IMR-90 (cell line): ENCODE measurements around the gene OR10W1. TPM values are rescaled to one million over a fixed set of nuclear protein-coding genes. Genes with fewer than 3 reads are reported as not detected.

Experiments used
- ATAC-seq: fragments of 200-7000 bp; cut with Tn5 transposase; 2 replicates; pipeline ENCODE4 v1.9.1; 2020; ENCODE audit warnings: low read depth, mild to moderate bottlenecking, moderate library complexity
- BruUV-seq: library from RNA; stranded (reverse); fragments of 400-500 nt; replicated peaks from 2 replicates; lab custom pipeline; 2021; lab: Mats Ljungman, UMichigan
- CTCF ChIA-PET: fragments of 300-600 bp; formaldehyde crosslinking; extraction: SDS; loops from one replicate; lab custom pipeline; 2021; ENCODE audit warnings: antibody characterized with exemption; lab: Yijun Ruan, JAX
- POLR2A ChIA-PET: fragments of 300-600 bp; sonication (Branson Sonifier 250); formaldehyde crosslinking; loops from one replicate; lab custom pipeline; 2022; ENCODE audit warnings: antibody characterized with exemption; ENCODE audit not compliant: unreplicated experiment; lab: Charles Lee
- DNase-seq: peaks from one replicate; pipeline ENCODE4 v3.0.0; 2013
- H2AFZ ChIP-seq: replicated peaks from 2 replicates; pipeline ENCODE3; 2013; ENCODE audit warnings: low read length, mild to moderate bottlenecking; ENCODE audit not compliant: poor library complexity
- H2AK5ac ChIP-seq: 2 replicates; pipeline ENCODE4 v1.6.1; 2013; ENCODE audit warnings: low read depth, low read length, inconsistent platforms
- H2AK9ac ChIP-seq: replicated peaks from 2 replicates; pipeline ENCODE3; 2013; ENCODE audit warnings: mild to moderate bottlenecking, low read depth, low read length, moderate library complexity; ENCODE audit not compliant: poor library complexity
- H2BK120ac ChIP-seq: 2 replicates; pipeline ENCODE4 v1.6.1; 2013; ENCODE audit warnings: low read depth, low read length, inconsistent platforms
- H2BK15ac ChIP-seq: 3 replicates; pipeline ENCODE4 v1.6.1; 2013; ENCODE audit warnings: low read depth, low read length, inconsistent platforms
- H2BK20ac ChIP-seq: 2 replicates; pipeline ENCODE4 v1.6.1; 2013; ENCODE audit warnings: low read depth, mild to moderate bottlenecking, inconsistent platforms, low read length, moderate library complexity
- H2BK5ac ChIP-seq: 2 replicates; pipeline ENCODE4 v1.6.1; 2013; ENCODE audit warnings: mild to moderate bottlenecking, low read depth, low read length, inconsistent platforms; ENCODE audit not compliant: poor library complexity, severe bottlenecking
- H3K14ac ChIP-seq: replicated peaks from 2 replicates; pipeline ENCODE4 v1.6.1; 2013; ENCODE audit warnings: low read depth, low read length, inconsistent platforms
- H3K18ac ChIP-seq: 2 replicates; pipeline ENCODE4 v1.6.1; 2013; ENCODE audit warnings: low read depth, low read length, control low read depth
- H3K23ac ChIP-seq: 2 replicates; pipeline ENCODE4 v1.6.1; 2013; ENCODE audit warnings: low read depth, low read length, inconsistent platforms
- H3K27ac ChIP-seq: 2 replicates; pipeline ENCODE4 v1.5.1; 2013; ENCODE audit warnings: mild to moderate bottlenecking, control low read depth, low read length; ENCODE audit not compliant: insufficient read depth
- H3K27me3 ChIP-seq: 2 replicates; pipeline ENCODE4 v1.6.1; 2013; ENCODE audit warnings: low read length; ENCODE audit not compliant: control insufficient read depth, insufficient read depth
- H3K36me3 ChIP-seq: 2 replicates; pipeline ENCODE4 v1.6.1; 2013; ENCODE audit warnings: low read length, mixed read lengths; ENCODE audit not compliant: control insufficient read depth, insufficient read depth
- H3K4ac ChIP-seq: 2 replicates; pipeline ENCODE4 v1.6.1; 2013; ENCODE audit warnings: low read depth, low read length, inconsistent platforms
- H3K4me1 ChIP-seq: 2 replicates; pipeline ENCODE4 v1.6.1; 2013; ENCODE audit warnings: low read length, mixed read lengths; ENCODE audit not compliant: control insufficient read depth, insufficient read depth
- H3K4me2 ChIP-seq: 2 replicates; pipeline ENCODE4 v1.6.1; 2013; ENCODE audit warnings: low read depth, mild to moderate bottlenecking, control low read depth, low read length, moderate library complexity
- H3K4me3 ChIP-seq: 2 replicates; pipeline ENCODE4 v1.5.1; 2013; ENCODE audit warnings: low read depth, mild to moderate bottlenecking, control low read depth, low read length, moderate library complexity; ENCODE audit not compliant: insufficient read depth
- H3K56ac ChIP-seq: 2 replicates; pipeline ENCODE4 v1.6.1; 2013; ENCODE audit warnings: low read length, inconsistent platforms; ENCODE audit not compliant: insufficient read depth; ENCODE audit errors: extremely low read depth
- H3K79me1 ChIP-seq, 2 experiments: 2 replicates each; pipeline ENCODE4 v1.6.1; 2013; ENCODE audit warnings: low read length in 2 of 2, inconsistent platforms in 1 of 2, low read depth in 1 of 2
- H3K9ac ChIP-seq: 2 replicates; pipeline ENCODE4 v1.6.1; 2013; ENCODE audit warnings: low read depth, low read length, control low read depth
- H3K9me1 ChIP-seq: 2 replicates; pipeline ENCODE4 v1.6.1; 2013; ENCODE audit warnings: low read length, inconsistent platforms; ENCODE audit not compliant: insufficient read depth
- H3K9me3 ChIP-seq: 2 replicates; pipeline ENCODE4 v1.6.1; 2013; ENCODE audit warnings: low read length; ENCODE audit not compliant: control insufficient read depth, insufficient read depth
- H4K20me1 ChIP-seq: 2 replicates; pipeline ENCODE4 v1.6.1; 2013; ENCODE audit warnings: low read length, inconsistent platforms; ENCODE audit not compliant: insufficient read depth
- H4K5ac ChIP-seq: 2 replicates; pipeline ENCODE4 v1.6.1; 2013; ENCODE audit warnings: mild to moderate bottlenecking, low read depth, low read length, control low read depth
- H4K8ac ChIP-seq, 2 experiments: 2 replicates each; pipeline ENCODE4 v1.6.1; 2013; ENCODE audit warnings: low read depth in 2 of 2, low read length in 2 of 2, control low read depth in 1 of 2, inconsistent platforms in 1 of 2
- H4K91ac ChIP-seq: 2 replicates; pipeline ENCODE4 v1.6.1; 2013; ENCODE audit warnings: low read depth, low read length, inconsistent platforms; ENCODE audit not compliant: insufficient read depth
- CEBPB ChIP-seq: IDR thresholded peaks from 2 replicates; pipeline ENCODE4 v1.6.1; 2012; ENCODE audit warnings: low read depth, low read length, improper control_type of control experiment
- CHD1 ChIP-seq: IDR thresholded peaks from 2 replicates; pipeline ENCODE4 v1.6.1; 2012; ENCODE audit warnings: low read depth, low read length, improper control_type of control experiment
- RCOR1 ChIP-seq: IDR thresholded peaks from 2 replicates; pipeline ENCODE4 v1.6.1; 2012; ENCODE audit warnings: mild to moderate bottlenecking, low read length, improper control_type of control experiment; ENCODE audit not compliant: insufficient replicate concordance
- WGBS, 2 experiments: methylation state at CpG; one replicate each; pipeline versions ENCODE4 v1.1.5 to v1.1.7; 2013; ENCODE audit warnings: missing lambda C conversion rate in 2 of 2; ENCODE audit not compliant: insufficient read length in 1 of 2; ENCODE audit errors: extremely low coverage in 2 of 2; 5-methylcytosine and 5-hydroxymethylcytosine counted together
- dilution Hi-C: fragments of 300-500 bp; cut with HindIII; formaldehyde crosslinking; loops from one replicate; pipeline ENCODE4 v1.14.3; 2018; ENCODE audit warnings: low sequenced_read_pairs; ENCODE audit not compliant: unreplicated experiment
- in situ Hi-C: fragments of 300-500 bp; cut with MboI; formaldehyde crosslinking; loops from 3 replicates; pipeline ENCODE4 v1.14.3; 2019; ENCODE audit warnings: low sequenced_read_pairs, inconsistent platforms, mixed read lengths
- intact Hi-C: fragments of 100-400 bp; cut with micrococcal nuclease; formaldehyde crosslinking; loops from 2 replicates; pipeline ENCODE4 v1.10.0; 2022
- polyA plus RNA-seq, 3 experiments: library from polyadenylated mRNA; depleted of rRNA; stranded (reverse); fragments of >200 nt; gene quantifications; 2 replicates each; pipeline ENCODE4 v1.2.3, GENCODE V29; 2012; ENCODE audit warnings: low replicate concordance in 1 of 3
- total RNA-seq: library from RNA; depleted of rRNA; stranded (reverse); fragments of >200 nt; gene quantifications from 2 replicates; pipeline ENCODE4 v1.2.3, GENCODE V29; 2012

OR10W1 gene
- total and polyA plus RNA-seq, 2 of the 4 experiments (the other 2 are of a cell fraction), result not detected

- Histone ChIP-seq H3K27me3 (no peaks in the 10 kb centered on the region), H3K23ac (no peak overlapping the region), H3K27ac (no peak overlapping the region), H3K4me2 (no peak overlapping the region), H2AK5ac (no peak overlapping the region), H4K5ac (no peak overlapping the region), H3K4me1 (peaks cover 2% of the 10 kb centered on the region; the same call in 1 of the 2 replicates), H3K9ac (no peak overlapping the region), H3K79me1 (no peaks in the 10 kb centered on the region), H3K56ac (no peak overlapping the region), H3K14ac (no peak overlapping the region), H3K36me3 (no peaks in the 10 kb centered on the region), H2AFZ (no peak overlapping the region), H2BK5ac (no peak overlapping the region), H4K20me1 (no peaks in the 10 kb centered on the region), H2BK120ac (no peak overlapping the region), H2AK9ac (no peak overlapping the region), H2BK20ac (no peak overlapping the region), H2BK15ac (no peak overlapping the region), H3K18ac (no peak overlapping the region), H4K91ac (no peak overlapping the region), H3K9me1 (no peaks in the 10 kb centered on the region), H3K4ac (no peak overlapping the region), H3K4me3 (no peak overlapping the region), H4K8ac (no peak overlapping the region), H3K9me3 (no peaks in the 10 kb centered on the region)
- TF ChIP-seq CHD1, result no peak
- TF ChIP-seq RCOR1, result no peak
- TF ChIP-seq CEBPB, result no peak
- DNase-seq (no peak), ATAC-seq (no peak)
- in situ Hi-C loops, result no loop called here
- WGBS, 2 experiments, result no CpG with 5 or more reads among the region's 2 CpGs
- POLR2A ChIA-PET, result no interaction called here
- CTCF ChIA-PET, result no interaction called here
- BruUV-seq, result no TSS peak
- intact Hi-C loops, result no loop called here
- dilution Hi-C loops, result no loop called here
Observed at GRCh38 chr11:58275002-58275401, 6.9 kb upstream of the OR10W1 start.
